Stimulated activated CD8-positive, alpha-beta memory T cell treated with anti-CD3 and anti-CD28 coated beads, Interleukin-2, amount 100 ng/mL, for 48 hours (primary cell): ENCODE results near the gene MALRD1.

Experiments
- DNase-seq, 2 donors: peaks; one replicate each; pipeline ENCODE4 v3.0.0-alpha.2; 2020; ENCODE audit warnings: low read depth in 2 of 2

The MALRD1 gene

GRCh38 chr10:19652750-19653149 lies 604.1 kb downstream of the MALRD1 start:
- no peak for DNase-seq

- no peak for DNase-seq
Measured at GRCh38 chr10:19653931-19654330, 605.3 kb downstream of the MALRD1 start.

- no peak for DNase-seq
Measured at GRCh38 chr10:19654576-19654975, 606.0 kb downstream of the MALRD1 start.

GRCh38 chr10:19656420-19657042 lies 607.9 kb downstream of the MALRD1 start:
- DNase-seq = no peak

- no peak for DNase-seq
Measured at GRCh38 chr10:19658131-19658530, 609.5 kb downstream of the MALRD1 start.

GRCh38 chr10:19658622-19659233 lies 610.1 kb downstream of the MALRD1 start:
- DNase-seq = no peak

- DNase-seq = no peak
Measured at GRCh38 chr10:19659920-19660655, 611.5 kb downstream of the MALRD1 start.

GRCh38 chr10:19663344-19663743 lies 614.7 kb downstream of the MALRD1 start:
- DNase-seq = no peak

- DNase-seq = no peak
Measured at GRCh38 chr10:19668116-19668515, 619.5 kb downstream of the MALRD1 start.

GRCh38 chr10:19676063-19676462 lies 627.5 kb downstream of the MALRD1 start:
- DNase-seq = no peak

GRCh38 chr10:19683356-19683755 lies 634.8 kb downstream of the MALRD1 start:
- DNase-seq = no peak

GRCh38 chr10:19683960-19684359 lies 635.4 kb downstream of the MALRD1 start:
- DNase-seq = no peak

- DNase-seq = no peak
Measured at GRCh38 chr10:19688344-19688743, 639.7 kb downstream of the MALRD1 start.

GRCh38 chr10:19689231-19689630 lies 640.6 kb downstream of the MALRD1 start:
- no peak for DNase-seq

GRCh38 chr10:19699299-19699698 lies 650.7 kb downstream of the MALRD1 start:
- no peak for DNase-seq

GRCh38 chr10:19701427-19702052 lies 652.9 kb downstream of the MALRD1 start:
- no peak for DNase-seq

GRCh38 chr10:19702215-19702614 lies 653.6 kb downstream of the MALRD1 start:
- DNase-seq = no peak

GRCh38 chr10:19704544-19704943 lies 655.9 kb downstream of the MALRD1 start:
- no peak for DNase-seq

GRCh38 chr10:19705250-19705649 lies 656.6 kb downstream of the MALRD1 start:
- no peak for DNase-seq

GRCh38 chr10:19706904-19707303 lies 658.3 kb downstream of the MALRD1 start:
- DNase-seq = no peak

GRCh38 chr10:19707376-19707775 lies 658.8 kb downstream of the MALRD1 start:
- DNase-seq = no peak

GRCh38 chr10:19708031-19708430 lies 659.4 kb downstream of the MALRD1 start:
- DNase-seq = no peak

- no peak for DNase-seq
Measured at GRCh38 chr10:19710600-19710999, 662.0 kb downstream of the MALRD1 start.
